HepG2 (cell line): ENCODE data around the gene ATP8B1. TPM values are rescaled to one million over a fixed set of nuclear protein-coding genes. Genes with fewer than 3 reads are reported as not detected.

Experiments
- ATAC-seq: fragments of 200-7000 bp; cut with Tn5 transposase; 3 replicates; pipeline ENCODE4 v1.9.1; 2020; ENCODE audit warnings: mild to moderate bottlenecking, moderate library complexity
- BruUV-seq: library from RNA; stranded (reverse); fragments of 400-500 nt; replicated peaks from 2 replicates; lab custom pipeline; 2021; lab: Mats Ljungman, UMichigan
- CTCF ChIA-PET: fragments of 300-600 bp; formaldehyde crosslinking; extraction: SDS; loops from one replicate; lab custom pipeline; 2021; ENCODE audit warnings: low total read pairs, inconsistent platforms, low intra/inter-chr PET ratio; lab: Yijun Ruan, JAX
- POLR2A ChIA-PET: fragments of 350-600 bp; sonication (Branson Sonifier 250); formaldehyde crosslinking; loops from one replicate; lab custom pipeline; 2020; ENCODE audit warnings: antibody characterized with exemption, inconsistent platforms; lab: Yijun Ruan, JAX
- DNase-seq: peaks from one replicate; pipeline ENCODE4 v3.0.0-alpha.2; 2015; ENCODE audit warnings: low spot score
- FAIRE-seq: peaks from 3 replicates; lab custom pipeline; 2011; peaks lifted over from hg19 to GRCh38; lab: Jason Lieb, UNC
- H2AFZ ChIP-seq: one replicate; pipeline ENCODE4 v1.6.1; 2011; ENCODE audit warnings: low read length, inconsistent platforms
- H3K27ac ChIP-seq: fragments of 300-600 bp; 3 replicates; pipeline ENCODE4 v1.8.0; 2011; ENCODE audit warnings: mixed run types, mild to moderate bottlenecking, mixed read lengths, low read length, inconsistent platforms; ENCODE audit not compliant: insufficient read depth; ENCODE audit errors: extremely low read length
- H3K27me3 ChIP-seq, 2 experiments: fragments of 200-600 bp in 1 of 2; 2 replicates in 1 of 2; 3 replicates in 1 of 2; pipeline versions ENCODE4 v1.6.0 to v1.8.0; 2011; ENCODE audit warnings: low read length in 2 of 2, mild to moderate bottlenecking in 2 of 2, moderate library complexity in 2 of 2, inconsistent platforms in 1 of 2; ENCODE audit not compliant: insufficient read depth in 2 of 2, control insufficient read depth in 1 of 2
- H3K36me3 ChIP-seq, 2 experiments: fragments of 200-600 bp in 1 of 2; replicated peaks in 1 of 2; 2 replicates in 1 of 2; 3 replicates in 1 of 2; pipeline versions ENCODE4 v1.5.1 to v1.8.0; 2011; ENCODE audit warnings: low read length in 2 of 2, inconsistent platforms in 1 of 2; ENCODE audit not compliant: insufficient read depth in 2 of 2, control insufficient read depth in 1 of 2
- H3K4me1 ChIP-seq: 2 replicates; pipeline ENCODE4 v1.5.1; 2012; ENCODE audit warnings: low read length, inconsistent platforms; ENCODE audit not compliant: insufficient read depth
- H3K4me2 ChIP-seq: 2 replicates; pipeline ENCODE4 v1.6.0; 2011; ENCODE audit warnings: low read depth, low read length, inconsistent platforms
- H3K4me3 ChIP-seq, 3 experiments: fragments of 200-600 bp in 1 of 3; sonication (generic), shearing (Covaris generic) in 1 of 3; replicated peaks in 1 of 3; 2 replicates each; pipeline ENCODE4 v1.5.1; 2011 to 2016; ENCODE audit warnings: low read length in 3 of 3, inconsistent platforms in 2 of 3, low read depth in 2 of 3, mild to moderate bottlenecking in 2 of 3, control low read depth in 1 of 3, mixed read lengths in 1 of 3; ENCODE audit not compliant: insufficient read depth in 1 of 3
- H3K79me2 ChIP-seq: one replicate; pipeline ENCODE4 v1.6.1; 2011; ENCODE audit warnings: low read length, inconsistent platforms; ENCODE audit not compliant: insufficient read depth
- H3K9ac ChIP-seq: 2 replicates; pipeline ENCODE4 v1.6.0; 2011; ENCODE audit warnings: mild to moderate bottlenecking, low read depth, low read length, inconsistent platforms; ENCODE audit not compliant: insufficient read depth
- H3K9me3 ChIP-seq: 2 replicates; pipeline ENCODE4 v1.5.1; 2012; ENCODE audit warnings: mild to moderate bottlenecking, low read length
- H4K20me1 ChIP-seq: 2 replicates; pipeline ENCODE4 v1.6.0; 2011; ENCODE audit warnings: inconsistent platforms, mild to moderate bottlenecking, low read length, moderate library complexity; ENCODE audit not compliant: insufficient read depth
- AGO1 ChIP-seq: fragments of 200-400 bp; formaldehyde crosslinking; IDR thresholded peaks from 2 replicates; pipeline ENCODE4 v1.6.1; 2017; ENCODE audit warnings: mild to moderate bottlenecking, low read depth, low read length, moderate library complexity; ENCODE audit not compliant: poor library complexity, severe bottlenecking
- CREM ChIP-seq, 2 experiments: sonication (generic) in 1 of 2; formaldehyde crosslinking in 1 of 2; IDR thresholded peaks; 2 replicates each; pipeline versions ENCODE4 v1.4.0 to v1.6.1; 2016 to 2020; ENCODE audit warnings: antibody characterized with exemption in 1 of 2, mild to moderate bottlenecking in 1 of 2, missing genetic modification reagents in 1 of 2
- EP300 ChIP-seq, 3 experiments: sonication (generic) in 1 of 3; formaldehyde crosslinking in 1 of 3; IDR thresholded peaks; 2 replicates each; pipeline versions ENCODE4 v1.5.1 to v1.6.1; 2011 to 2020; ENCODE audit warnings: low read depth in 2 of 3, low read length in 2 of 3, borderline replicate concordance in 1 of 3, improper control_type of control experiment in 1 of 3, mild to moderate bottlenecking in 1 of 3, missing genetic modification reagents in 1 of 3, moderate library complexity in 1 of 3
- ERF ChIP-seq: IDR thresholded peaks from 2 replicates; pipeline ENCODE4 v1.6.1; 2018; ENCODE audit warnings: missing biosample characterization, missing genetic modification reagents
- FOSL1 ChIP-seq: sonication (generic); formaldehyde crosslinking; IDR thresholded peaks from 2 replicates; pipeline ENCODE4 v1.9.0; 2021; ENCODE audit warnings: missing genetic modification reagents, borderline replicate concordance
- FOSL2 ChIP-seq: sonication (generic); formaldehyde crosslinking; IDR thresholded peaks from 2 replicates; pipeline ENCODE4 v1.4.0; 2020; ENCODE audit warnings: missing genetic modification reagents
- NR2F1 ChIP-seq, 2 experiments: fragments of 450-650 bp in 1 of 2; formaldehyde crosslinking in 1 of 2; IDR thresholded peaks; 2 replicates each; pipeline versions ENCODE4 v1.5.0 to v1.6.1; 2016 to 2020; ENCODE audit warnings: mild to moderate bottlenecking in 1 of 2, missing compliant biosample characterization in 1 of 2, missing genetic modification reagents in 1 of 2, moderate library complexity in 1 of 2
- ONECUT2 ChIP-seq: sonication (generic); formaldehyde crosslinking; IDR thresholded peaks from 2 replicates; pipeline ENCODE4 v1.4.0; 2020; ENCODE audit warnings: missing genetic modification reagents
- PCBP2 ChIP-seq: fragments of 200-400 bp; formaldehyde crosslinking; optimal IDR thresholded peaks from 2 replicates; pipeline ENCODE3; 2018; ENCODE audit warnings: low read length, low read depth; ENCODE audit not compliant: poor library complexity, severe bottlenecking
- ZNF660 ChIP-seq: sonication (generic); formaldehyde crosslinking; IDR thresholded peaks from 2 replicates; pipeline ENCODE4 v1.5.1; 2020; ENCODE audit warnings: mild to moderate bottlenecking, low read depth, missing genetic modification reagents, borderline replicate concordance
- WGBS: methylation state at CpG from one replicate; pipeline ENCODE4 v1.1.6; 2017; ENCODE audit warnings: low lambda C conversion rate; 5-methylcytosine and 5-hydroxymethylcytosine counted together
- in situ Hi-C: cut with HindIII; loops from 2 replicates; pipeline ENCODE4 v1.10.0; 2017; ENCODE audit warnings: low pct_unique_long_range_greater_than_20kb; ENCODE audit not compliant: extremely low pct_ligation_motif_present
- intact Hi-C: fragments of 100-400 bp; cut with micrococcal nuclease; formaldehyde crosslinking; loops from one replicate; pipeline ENCODE4 v1.10.0; 2022; ENCODE audit not compliant: unreplicated experiment
- polyA plus RNA-seq, 8 experiments: library from polyadenylated mRNA; depleted of rRNA in 3 of 8; stranded (reverse) in 7 of 8; unstranded in 1 of 8; fragments of >200 nt; fragmentation: Illumina TruSeq in 4 of 8; extraction: Trizol in 4 of 8; gene quantifications; 2 replicates each; pipeline versions ENCODE4 v1.2.1 to v1.2.3, GENCODE V29; 2011 to 2016; ENCODE audit warnings: low read depth in 4 of 8, missing spikeins in 1 of 8, mixed read lengths in 1 of 8; ENCODE audit not compliant: insufficient read depth in 1 of 8
- total RNA-seq, 5 experiments: library from RNA; depleted of rRNA; stranded (reverse); fragments of >200 nt; fragmentation: Illumina TruSeq; extraction: Trizol; gene quantifications; 2 replicates each; pipeline ENCODE4 v1.2.3, GENCODE V29; 2016; ENCODE audit warnings: low read depth in 1 of 5
- TF ChIP-seq, protein P1 (sequence below): sonication (generic); formaldehyde crosslinking; conservative IDR thresholded peaks from 2 replicates; pipeline ENCODE4 v1.4.0; 2020; ENCODE audit warnings: mild to moderate bottlenecking, missing genetic modification reagents, moderate library complexity
- TF ChIP-seq, protein P2 (sequence below): sonication (generic); formaldehyde crosslinking; conservative IDR thresholded peaks from 2 replicates; pipeline ENCODE4 v1.4.0; 2020; ENCODE audit warnings: missing genetic modification reagents
- TF ChIP-seq, protein P3 (sequence below): IDR thresholded peaks from 2 replicates; pipeline ENCODE4 v1.6.1; 2012; ENCODE audit warnings: low read depth, low read length, improper control_type of control experiment

ATP8B1 gene
- total and polyA plus RNA-seq, 2 of the 13 experiments (the other 11 are each of a cell fraction or from before 2014, with no cell fraction given), result 2.8 to 4.0 TPM

DNA sequence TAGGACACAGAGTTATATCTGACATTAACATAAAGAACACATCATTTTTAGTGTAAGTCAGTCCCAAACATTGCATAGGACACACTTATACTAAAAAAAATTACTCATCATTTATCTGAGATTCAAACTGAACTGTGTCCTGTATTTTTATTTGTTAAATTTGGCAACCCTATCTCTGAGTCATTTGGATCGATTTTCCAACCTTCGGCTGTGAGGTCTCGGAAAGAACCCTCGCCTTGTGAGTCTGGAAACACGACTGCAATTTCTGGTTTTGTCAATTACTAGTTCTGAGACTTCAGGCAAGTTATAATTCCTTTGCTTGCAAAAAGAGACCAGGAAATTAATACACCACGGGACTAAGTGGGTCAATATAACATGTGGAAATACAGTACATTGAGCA, 14.0 kb downstream of the ATP8B1 start:
- intact Hi-C loops, result no loop called here
- DNase-seq, result no peak
- peak; percentile 62 for ATAC-seq
- Histone ChIP-seq H2AFZ (no peak overlapping the region), H4K20me1 (no peaks in the 10 kb centered on the region), H3K9ac (no peak overlapping the region), H3K79me2 (peaks cover 10% of the 10 kb centered on the region), H3K27ac (peak overlapping the region; percentile 19), H3K4me3 (no peak overlapping the region), H3K36me3 (no peaks in the 10 kb centered on the region), H3K9me3 (no peaks in the 10 kb centered on the region), H3K27me3 (no peaks in the 10 kb centered on the region), H3K4me2 (no peak overlapping the region), H3K4me1 (peaks cover 53% of the 10 kb centered on the region)
- in situ Hi-C loops, result no loop called here
- WGBS, result 46% methylated on average over 6 of the region's 6 CpGs
- BruUV-seq, result no TSS peak
- CTCF ChIA-PET, result no interaction called here
- TF ChIP-seq FOSL1 (CRISPR knock-in tag) (peak; percentile 41; the same call in 1 of the 2 replicates), NR2F1 (CRISPR knock-in tag; IDR thresholded peaks at IDR 0.05) (0 out of 4 replicates have a peak, but pooled peaks of 1 of the 2 experiments have one; percentile 14), ERF (CRISPR knock-in tag) (0 out of 2 replicates have a peak, but pooled peaks have one; percentile 19), ZNF660 (no peak), AGO1 (no peak), EP300 (IDR thresholded peaks at IDR 0.05; ENCODE audit: low read depth in 2 of 2, low read length in 2 of 2) (0 out of 4 replicates have a peak, but pooled peaks of 1 of the 2 experiments have one; percentile 16), EP300 (CRISPR knock-in tag; IDR thresholded peaks at IDR 0.05; ENCODE audit: borderline replicate concordance) (no peak), CREM (IDR thresholded peaks at IDR 0.05) (peak; percentile 29; the same call in 1 of the 2 replicates), CREM (CRISPR knock-in tag; IDR thresholded peaks at IDR 0.05) (no peak), FOSL2 (CRISPR knock-in tag) (peak; percentile 91), PCBP2 (no peak), ONECUT2 (peak; percentile 73)
- TF ChIP-seq, protein P1, sequence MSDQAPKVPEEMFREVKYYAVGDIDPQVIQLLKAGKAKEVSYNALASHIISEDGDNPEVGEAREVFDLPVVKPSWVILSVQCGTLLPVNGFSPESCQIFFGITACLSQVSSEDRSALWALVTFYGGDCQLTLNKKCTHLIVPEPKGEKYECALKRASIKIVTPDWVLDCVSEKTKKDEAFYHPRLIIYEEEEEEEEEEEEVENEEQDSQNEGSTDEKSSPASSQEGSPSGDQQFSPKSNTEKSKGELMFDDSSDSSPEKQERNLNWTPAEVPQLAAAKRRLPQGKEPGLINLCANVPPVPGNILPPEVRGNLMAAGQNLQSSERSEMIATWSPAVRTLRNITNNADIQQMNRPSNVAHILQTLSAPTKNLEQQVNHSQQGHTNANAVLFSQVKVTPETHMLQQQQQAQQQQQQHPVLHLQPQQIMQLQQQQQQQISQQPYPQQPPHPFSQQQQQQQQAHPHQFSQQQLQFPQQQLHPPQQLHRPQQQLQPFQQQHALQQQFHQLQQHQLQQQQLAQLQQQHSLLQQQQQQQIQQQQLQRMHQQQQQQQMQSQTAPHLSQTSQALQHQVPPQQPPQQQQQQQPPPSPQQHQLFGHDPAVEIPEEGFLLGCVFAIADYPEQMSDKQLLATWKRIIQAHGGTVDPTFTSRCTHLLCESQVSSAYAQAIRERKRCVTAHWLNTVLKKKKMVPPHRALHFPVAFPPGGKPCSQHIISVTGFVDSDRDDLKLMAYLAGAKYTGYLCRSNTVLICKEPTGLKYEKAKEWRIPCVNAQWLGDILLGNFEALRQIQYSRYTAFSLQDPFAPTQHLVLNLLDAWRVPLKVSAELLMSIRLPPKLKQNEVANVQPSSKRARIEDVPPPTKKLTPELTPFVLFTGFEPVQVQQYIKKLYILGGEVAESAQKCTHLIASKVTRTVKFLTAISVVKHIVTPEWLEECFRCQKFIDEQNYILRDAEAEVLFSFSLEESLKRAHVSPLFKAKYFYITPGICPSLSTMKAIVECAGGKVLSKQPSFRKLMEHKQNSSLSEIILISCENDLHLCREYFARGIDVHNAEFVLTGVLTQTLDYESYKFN (CRISPR knock-in tag), result 0 out of 2 replicates have a peak, but pooled peaks have one; percentile 21
- TF ChIP-seq, protein P2, sequence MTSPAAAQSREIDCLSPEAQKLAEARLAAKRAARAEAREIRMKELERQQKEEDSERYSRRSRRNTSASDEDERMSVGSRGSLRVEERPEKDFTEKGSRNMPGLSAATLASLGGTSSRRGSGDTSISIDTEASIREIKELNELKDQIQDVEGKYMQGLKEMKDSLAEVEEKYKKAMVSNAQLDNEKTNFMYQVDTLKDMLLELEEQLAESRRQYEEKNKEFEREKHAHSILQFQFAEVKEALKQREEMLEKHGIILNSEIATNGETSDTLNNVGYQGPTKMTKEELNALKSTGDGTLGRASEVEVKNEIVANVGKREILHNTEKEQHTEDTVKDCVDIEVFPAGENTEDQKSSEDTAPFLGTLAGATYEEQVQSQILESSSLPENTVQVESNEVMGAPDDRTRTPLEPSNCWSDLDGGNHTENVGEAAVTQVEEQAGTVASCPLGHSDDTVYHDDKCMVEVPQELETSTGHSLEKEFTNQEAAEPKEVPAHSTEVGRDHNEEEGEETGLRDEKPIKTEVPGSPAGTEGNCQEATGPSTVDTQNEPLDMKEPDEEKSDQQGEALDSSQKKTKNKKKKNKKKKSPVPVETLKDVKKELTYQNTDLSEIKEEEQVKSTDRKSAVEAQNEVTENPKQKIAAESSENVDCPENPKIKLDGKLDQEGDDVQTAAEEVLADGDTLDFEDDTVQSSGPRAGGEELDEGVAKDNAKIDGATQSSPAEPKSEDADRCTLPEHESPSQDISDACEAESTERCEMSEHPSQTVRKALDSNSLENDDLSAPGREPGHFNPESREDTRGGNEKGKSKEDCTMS (CRISPR knock-in tag), result no peak
- TF ChIP-seq, protein P3, sequence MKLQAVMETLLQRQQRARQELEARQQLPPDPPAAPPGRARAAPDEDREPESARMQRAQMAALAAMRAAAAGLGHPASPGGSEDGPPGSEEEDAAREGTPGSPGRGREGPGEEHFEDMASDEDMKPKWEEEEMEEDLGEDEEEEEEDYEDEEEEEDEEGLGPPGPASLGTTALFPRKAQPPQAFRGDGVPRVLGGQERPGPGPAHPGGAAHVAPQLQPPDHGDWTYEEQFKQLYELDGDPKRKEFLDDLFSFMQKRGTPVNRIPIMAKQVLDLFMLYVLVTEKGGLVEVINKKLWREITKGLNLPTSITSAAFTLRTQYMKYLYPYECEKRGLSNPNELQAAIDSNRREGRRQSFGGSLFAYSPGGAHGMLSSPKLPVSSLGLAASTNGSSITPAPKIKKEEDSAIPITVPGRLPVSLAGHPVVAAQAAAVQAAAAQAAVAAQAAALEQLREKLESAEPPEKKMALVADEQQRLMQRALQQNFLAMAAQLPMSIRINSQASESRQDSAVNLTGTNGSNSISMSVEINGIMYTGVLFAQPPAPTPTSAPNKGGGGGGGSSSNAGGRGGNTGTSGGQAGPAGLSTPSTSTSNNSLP, result peak; percentile 75; the same call in 1 of the 2 replicates
- no peak for FAIRE-seq
- POLR2A ChIA-PET, result interaction anchor here (0.6 kb wide), 1 partner anchor 8 kb away, joined by 3 read pairs; no protein-coding TSS in a partner anchor
